Lung (tissue), 12 donors: ENCODE measurements around the gene IFTAP. TPM values are rescaled to one million over a fixed set of nuclear protein-coding genes. Genes with fewer than 3 reads are reported as not detected.

ENCODE experiments used
- ATAC-seq: fragments of 200-7000 bp; cut with Tn5 transposase; one replicate; pipeline ENCODE4 v1.9.1; 2020; ENCODE audit warnings: moderate number of reproducible peaks; ENCODE audit not compliant: insufficient read depth, low FRiP score
- DNase-seq, 3 donors: peaks; one replicate each; pipeline ENCODE4 v3.0.0-alpha.2; 2013 to 2017
- H3K27ac ChIP-seq, 2 donors: one replicate each; pipeline ENCODE4 v1.5.1; 2013; ENCODE audit warnings: mild to moderate bottlenecking in 2 of 2, moderate library complexity in 2 of 2, control low read depth in 1 of 2, inconsistent platforms in 1 of 2, low read depth in 1 of 2, low read length in 1 of 2
- H3K27me3 ChIP-seq, 3 donors: one replicate each; pipeline ENCODE4 v1.5.1; 2013; ENCODE audit warnings: low read length in 2 of 3; ENCODE audit not compliant: control insufficient read depth in 3 of 3, insufficient read depth in 3 of 3
- H3K36me3 ChIP-seq, 4 donors: one replicate each; pipeline ENCODE4 v1.5.1; 2013; ENCODE audit warnings: low read length in 4 of 4, mild to moderate bottlenecking in 1 of 4, moderate library complexity in 1 of 4; ENCODE audit not compliant: control insufficient read depth in 4 of 4, insufficient read depth in 4 of 4
- H3K4me1 ChIP-seq, 5 donors: one replicate each; pipeline ENCODE4 v1.5.1; 2013; ENCODE audit warnings: low read length in 5 of 5, mild to moderate bottlenecking in 2 of 5, moderate library complexity in 1 of 5; ENCODE audit not compliant: control insufficient read depth in 5 of 5, insufficient read depth in 5 of 5
- H3K4me3 ChIP-seq: one replicate; pipeline ENCODE4 v1.5.1; 2013; ENCODE audit warnings: mild to moderate bottlenecking, control low read depth, moderate library complexity
- H3K9ac ChIP-seq, 2 donors: one replicate each; pipeline ENCODE4 v1.5.1; 2013; ENCODE audit warnings: low read length in 2 of 2, control low read depth in 1 of 2; ENCODE audit not compliant: insufficient read depth in 1 of 2
- H3K9me3 ChIP-seq, 4 donors: one replicate each; pipeline ENCODE4 v1.5.1; 2013; ENCODE audit warnings: low read length in 3 of 4, mild to moderate bottlenecking in 1 of 4, moderate library complexity in 1 of 4; ENCODE audit not compliant: control insufficient read depth in 4 of 4, insufficient read depth in 3 of 4
- CTCF ChIP-seq: IDR thresholded peaks from 2 replicates; pipeline ENCODE4 v1.5.1; 2012; ENCODE audit warnings: mild to moderate bottlenecking; ENCODE audit errors: control extremely low read depth, extremely low read depth
- WGBS, 2 donors: extraction: QIAGEN DNeasy Blood & Tissue Kit; methylation state at CpG; one replicate each; pipeline ENCODE4 v1.1.7; 2013; 5-methylcytosine and 5-hydroxymethylcytosine counted together
- polyA plus RNA-seq, 2 donors: library from polyadenylated mRNA; stranded (reverse); fragments of 200-250 nt; gene quantifications; one replicate each; pipeline ENCODE4 v1.2.1, GENCODE V29; 2013
- total RNA-seq, 2 donors: library from RNA; depleted of rRNA in 1 of 2; stranded (reverse); fragments of >200 nt in 1 of 2; gene quantifications; one replicate each; pipeline ENCODE4 v1.2.1, GENCODE V29; 2014 to 2021
- donor health status: control.
- donor health status: control.
- donor health status: Bipolar disorder and iron deficiency.
- donor health status: healthy.
- donor health status: DM: yes; HTN: yes; CAD: no.

The IFTAP gene
- total and polyA plus RNA-seq, 4 donors, result 17.7 to 36.1 (median 24.5) TPM

- Histone ChIP-seq H3K27ac (no peak overlapping the region), H3K27me3 (no peaks in the 10 kb centered on the region), H3K9ac (no peak overlapping the region), H3K4me3 (no peak overlapping the region), H3K36me3 (no peaks in the 10 kb centered on the region), H3K9me3 (no peaks in the 10 kb centered on the region), H3K4me1 (peaks cover 0 to 8% (median 0%) of the 10 kb centered on the region in 5 donors)
- ATAC-seq, result no peak
- DNase-seq, result no peak
- TF ChIP-seq CTCF, result no peak
- 85 to 89% methylated on average over 4 of the region's 4 CpGs for WGBS, 2 donors
These were observed 25.2 kb upstream of the IFTAP start for GRCh38 chr11:36569095-36569494.

- no peak for ATAC-seq
- peaks cover 0 to 3% (median 0%) of the 10 kb centered on the region in 5 donors for H3K4me1 ChIP-seq
- WGBS, 2 donors, result 88 to 91% methylated on average over 8 of the region's 8 CpGs
These were observed 19.8 kb upstream of the IFTAP start for GRCh38 chr11:36574486-36574885.

GRCh38 chr11:36577373-36577772 is 16.9 kb upstream of the IFTAP start:
- Histone ChIP-seq H3K4me1 (no peaks in the 10 kb centered on the region), H3K9ac (no peak overlapping the region), H3K27me3 (no peaks in the 10 kb centered on the region), H3K27ac (no peak overlapping the region), H3K36me3 (no peaks in the 10 kb centered on the region), H3K4me3 (no peak overlapping the region), H3K9me3 (peaks cover 0 to 4% (median 0%) of the 10 kb centered on the region in 4 donors)
- no peak for TF ChIP-seq CTCF
- ATAC-seq (no peak), DNase-seq (no peak)
- WGBS, 2 donors, result 74 to 87% methylated on average over 2 of the region's 2 CpGs

More at GRCh38 chr11:36574486-36574885, 19.8 kb upstream of the IFTAP start:
- Histone ChIP-seq H3K27me3 (no peaks in the 10 kb centered on the region), H3K9ac (no peak overlapping the region), H3K36me3 (no peaks in the 10 kb centered on the region), H3K4me3 (no peak overlapping the region), H3K9me3 (peaks cover 0 to 3% (median 0%) of the 10 kb centered on the region in 4 donors), H3K27ac (no peak overlapping the region)
- no peak for DNase-seq
- TF ChIP-seq CTCF, result no peak

GRCh38 chr11:36577859-36578258 is 16.4 kb upstream of the IFTAP start:
- Histone ChIP-seq H3K27me3 (no peaks in the 10 kb centered on the region), H3K9ac (no peak overlapping the region), H3K4me3 (no peak overlapping the region), H3K27ac (no peak overlapping the region), H3K36me3 (no peaks in the 10 kb centered on the region), H3K4me1 (no peaks in the 10 kb centered on the region), H3K9me3 (peaks cover 0 to 4% (median 0%) of the 10 kb centered on the region in 4 donors)
- no peak for TF ChIP-seq CTCF
- 91 to 92% methylated on average over 2 of the region's 2 CpGs for WGBS, 2 donors
- DNase-seq, result peak in 1 of 3 donors; percentile 15
- no peak for ATAC-seq
